Left ventricle myocardium inferior (tissue), 1 donor: ENCODE data around the gene PPP2R5E. TPM values are rescaled to one million over a fixed set of nuclear protein-coding genes. Genes with fewer than 3 reads are reported as not detected.
A peak's percentile ranks its signal among the peaks of the same experiment; 100 is the strongest.

Source experiments
- DNase-seq: peaks from one replicate; pipeline ENCODE4 v3.0.0-alpha.2; 2020
- H3K27ac ChIP-seq: fragments of 200-600 bp; replicated peaks from 2 replicates; pipeline ENCODE4 v1.8.0; 2021
- H3K27me3 ChIP-seq: fragments of 200-600 bp; 2 replicates; pipeline ENCODE4 v1.8.0; 2021; ENCODE audit warnings: low read depth
- H3K36me3 ChIP-seq: fragments of 200-600 bp; 2 replicates; pipeline ENCODE4 v1.8.0; 2021
- H3K4me1 ChIP-seq: fragments of 200-600 bp; 2 replicates; pipeline ENCODE4 v1.8.0; 2021
- H3K4me3 ChIP-seq: fragments of 200-600 bp; 2 replicates; pipeline ENCODE4 v1.8.0; 2021; ENCODE audit warnings: mild to moderate bottlenecking, moderate library complexity
- H3K9me3 ChIP-seq: fragments of 200-600 bp; replicated peaks from 2 replicates; pipeline ENCODE4 v1.8.0; 2021
- intact Hi-C: fragments of 100-400 bp; cut with micrococcal nuclease; formaldehyde crosslinking; loops from one replicate; pipeline ENCODE4 v1.11.0; 2022
- total RNA-seq: library from RNA; stranded (reverse); fragmentation: NEBNext Ultra II Directional; extraction: Animal tissue kit (Norgen Biotek cat#: 25700); gene quantifications from one replicate; pipeline ENCODE4 v1.2.1, GENCODE V29; 2021
- TF ChIP-seq, protein P1 (sequence below): fragments of 200-600 bp; IDR thresholded peaks from 2 replicates; pipeline ENCODE4 v1.8.0; 2021; ENCODE audit warnings: antibody characterized with exemption, mild to moderate bottlenecking, borderline replicate concordance
- donor health status: DM: no; HTN: yes; CAD: no; lungs with severe emphysema.

Gene PPP2R5E
- total RNA-seq, 1 donor from 2014 or later = 34.5 TPM

DNA sequence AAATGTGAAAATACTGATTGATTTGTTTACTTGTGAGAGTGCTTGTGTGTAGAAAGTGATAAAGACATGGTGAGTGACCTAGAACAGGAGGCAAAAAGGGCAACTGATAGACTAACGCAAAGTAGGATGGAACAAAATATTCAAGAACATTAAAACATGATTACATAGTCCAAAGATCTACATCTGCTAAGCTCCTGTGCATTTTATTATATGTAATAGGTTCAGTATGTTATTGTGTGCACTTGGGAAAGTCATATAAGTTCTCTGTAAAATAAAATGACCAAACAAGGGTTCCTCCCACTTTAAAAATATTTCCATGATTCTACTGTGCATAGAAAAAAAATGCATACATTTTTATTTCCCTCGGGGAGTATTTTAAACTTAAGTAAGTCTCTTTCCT lies 150.2 kb downstream of the PPP2R5E start:
- H3K36me3 ChIP-seq = peaks cover 28% of the 10 kb centered on the region
- intact Hi-C loops = no loop called here

DNA sequence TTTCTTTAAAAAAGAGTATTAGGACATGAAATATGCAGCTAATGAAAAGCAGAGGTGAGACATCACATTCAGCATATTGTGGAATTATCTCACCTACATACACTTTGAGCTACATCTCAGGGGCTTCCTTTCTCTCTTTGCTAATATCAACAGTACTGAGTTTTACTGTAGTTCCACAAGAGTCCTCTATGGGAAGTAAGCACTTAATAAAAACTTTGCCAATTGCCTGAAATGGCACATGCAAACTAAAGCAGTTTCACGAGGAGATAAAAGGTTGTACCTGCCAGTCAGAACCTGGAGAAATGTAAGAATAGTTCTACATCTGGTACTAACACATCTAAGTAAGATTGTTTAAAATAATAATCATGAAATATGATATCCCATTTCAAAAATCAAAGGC lies 150.9 kb downstream of the PPP2R5E start:
- H3K4me1 ChIP-seq = no peaks in the 10 kb centered on the region
- H3K9me3 ChIP-seq = no peaks in the 10 kb centered on the region
- intact Hi-C loops = no loop called here
- TF ChIP-seq, protein P1, sequence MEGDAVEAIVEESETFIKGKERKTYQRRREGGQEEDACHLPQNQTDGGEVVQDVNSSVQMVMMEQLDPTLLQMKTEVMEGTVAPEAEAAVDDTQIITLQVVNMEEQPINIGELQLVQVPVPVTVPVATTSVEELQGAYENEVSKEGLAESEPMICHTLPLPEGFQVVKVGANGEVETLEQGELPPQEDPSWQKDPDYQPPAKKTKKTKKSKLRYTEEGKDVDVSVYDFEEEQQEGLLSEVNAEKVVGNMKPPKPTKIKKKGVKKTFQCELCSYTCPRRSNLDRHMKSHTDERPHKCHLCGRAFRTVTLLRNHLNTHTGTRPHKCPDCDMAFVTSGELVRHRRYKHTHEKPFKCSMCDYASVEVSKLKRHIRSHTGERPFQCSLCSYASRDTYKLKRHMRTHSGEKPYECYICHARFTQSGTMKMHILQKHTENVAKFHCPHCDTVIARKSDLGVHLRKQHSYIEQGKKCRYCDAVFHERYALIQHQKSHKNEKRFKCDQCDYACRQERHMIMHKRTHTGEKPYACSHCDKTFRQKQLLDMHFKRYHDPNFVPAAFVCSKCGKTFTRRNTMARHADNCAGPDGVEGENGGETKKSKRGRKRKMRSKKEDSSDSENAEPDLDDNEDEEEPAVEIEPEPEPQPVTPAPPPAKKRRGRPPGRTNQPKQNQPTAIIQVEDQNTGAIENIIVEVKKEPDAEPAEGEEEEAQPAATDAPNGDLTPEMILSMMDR = no peak
- no peak overlapping the region for H3K27ac ChIP-seq
- no peak for DNase-seq
- no peaks in the 10 kb centered on the region for H3K27me3 ChIP-seq
- H3K4me3 ChIP-seq = no peak overlapping the region
- H3K36me3 ChIP-seq = peaks cover 33% of the 10 kb centered on the region

More for the DNA sequence above, 150.2 kb downstream of the PPP2R5E start:
- no peak overlapping the region for H3K4me3 ChIP-seq
- no peaks in the 10 kb centered on the region for H3K4me1 ChIP-seq
- H3K9me3 ChIP-seq = no peaks in the 10 kb centered on the region
- H3K27me3 ChIP-seq = no peaks in the 10 kb centered on the region
- TF ChIP-seq, protein P1 = no peak
- DNase-seq = no peak
- no peak overlapping the region for H3K27ac ChIP-seq

DNA sequence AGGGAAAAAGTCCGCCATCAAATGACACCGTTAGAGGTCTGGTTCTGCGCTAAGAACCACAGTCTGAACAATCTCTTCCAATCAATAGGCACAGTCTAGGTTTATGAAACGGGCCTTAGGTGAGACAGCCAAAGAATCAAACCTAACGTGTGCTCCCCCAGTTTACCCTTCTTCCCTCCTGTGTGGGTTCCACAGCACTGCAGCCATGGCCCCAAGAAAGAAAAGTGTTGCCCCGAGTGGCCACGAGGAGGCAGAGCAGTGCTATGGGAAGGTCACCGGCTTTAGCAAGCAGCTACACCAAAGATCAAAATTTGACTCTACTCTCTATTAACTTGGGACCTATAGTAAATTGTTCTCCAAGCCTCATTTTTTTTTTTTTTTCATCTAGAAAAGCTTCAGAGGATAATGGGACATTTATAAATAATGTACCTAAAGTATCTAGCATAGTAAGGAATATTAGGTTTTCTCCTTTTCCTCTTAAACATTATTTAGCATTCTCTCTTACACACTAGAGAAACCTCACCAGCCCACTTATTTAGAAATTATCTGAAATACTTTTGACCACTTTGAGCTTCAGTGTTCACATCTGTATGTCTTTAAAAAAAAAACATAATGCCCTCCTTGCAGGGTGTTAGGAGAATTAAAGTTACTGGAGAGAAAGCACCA lies 154.3 kb downstream of the PPP2R5E start:
- Histone ChIP-seq H3K27ac (no peak overlapping the region), H3K9me3 (no peaks in the 10 kb centered on the region), H3K36me3 (peaks cover 48% of the 10 kb centered on the region), H3K4me3 (no peak overlapping the region), H3K4me1 (no peaks in the 10 kb centered on the region), H3K27me3 (no peaks in the 10 kb centered on the region)
- TF ChIP-seq, protein P1 = peak; percentile 89
- intact Hi-C loops = loop anchor here (10.0 kb wide), 2 partner anchors 256 to 376 kb away; partner anchors contain the start of gene WDR89
- DNase-seq = peak; percentile 53

DNA sequence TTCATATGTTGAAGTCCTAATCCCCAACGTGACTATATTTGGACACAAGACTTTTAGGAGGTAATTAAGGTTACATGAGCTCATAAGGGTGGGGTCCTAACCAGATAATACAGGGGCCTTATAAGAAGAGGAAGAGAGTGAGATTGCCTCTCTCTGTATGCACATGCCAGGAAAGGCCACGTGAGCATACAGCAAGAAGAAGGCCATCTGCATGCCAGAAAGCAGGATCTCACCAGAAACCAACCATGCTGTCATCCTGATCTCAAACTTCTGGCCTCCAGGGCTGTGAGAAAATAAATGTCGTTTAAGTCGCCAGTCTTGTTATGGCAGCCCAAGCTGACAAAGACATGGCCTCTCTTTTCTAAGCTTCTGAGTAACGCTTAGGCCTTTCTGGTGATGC lies 155.5 kb downstream of the PPP2R5E start:
- Histone ChIP-seq H3K36me3 (peaks cover 50% of the 10 kb centered on the region), H3K27ac (no peak overlapping the region), H3K4me1 (no peaks in the 10 kb centered on the region), H3K4me3 (no peak overlapping the region), H3K27me3 (no peaks in the 10 kb centered on the region), H3K9me3 (no peaks in the 10 kb centered on the region)
- TF ChIP-seq, protein P1 = no peak
- intact Hi-C loops = loop anchor here (10.0 kb wide), 2 partner anchors 257 to 377 kb away; partner anchors contain the start of gene WDR89
- DNase-seq = no peak

DNA sequence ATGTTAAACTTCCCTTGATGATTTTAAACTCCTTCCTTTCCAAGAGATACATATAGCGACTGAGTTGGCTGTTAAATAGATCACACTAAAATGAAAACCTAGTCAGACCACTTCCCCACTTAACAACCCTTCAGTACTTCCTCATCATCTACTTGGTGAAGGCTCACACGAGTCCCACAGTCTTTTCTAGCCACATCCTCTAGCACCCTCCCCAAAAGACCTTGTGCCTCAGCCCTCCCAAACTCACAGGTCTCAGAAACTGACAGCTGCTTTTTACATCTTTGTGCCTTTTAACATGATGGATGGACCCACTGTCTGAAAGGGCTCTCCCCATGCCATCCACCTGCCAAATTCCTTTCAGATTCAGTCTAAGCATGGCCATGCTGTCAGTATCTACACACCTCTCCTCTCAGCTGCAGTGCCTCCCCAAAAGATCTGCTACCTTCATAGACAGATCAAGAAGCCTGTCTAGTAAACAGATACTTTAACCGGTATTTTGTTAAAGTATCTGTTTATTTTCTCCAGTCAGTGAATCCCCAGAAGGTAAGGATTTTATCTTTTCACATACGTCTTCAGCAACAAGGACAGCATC lies 159.3 kb downstream of the PPP2R5E start:
- intact Hi-C loops = loop anchor here (10.0 kb wide), 2 partner anchors 261 to 381 kb away; partner anchors contain the start of gene WDR89

More for the DNA sequence above, 159.3 kb downstream of the PPP2R5E start:
- H3K27me3 ChIP-seq = no peaks in the 10 kb centered on the region
- no peaks in the 10 kb centered on the region for H3K9me3 ChIP-seq
- H3K27ac ChIP-seq = no peak overlapping the region
- TF ChIP-seq, protein P1 = no peak
- H3K4me3 ChIP-seq = no peak overlapping the region
- H3K4me1 ChIP-seq = no peaks in the 10 kb centered on the region
- no peak for DNase-seq
- H3K36me3 ChIP-seq = peaks cover 72% of the 10 kb centered on the region
